Measurements from ENCODE around the gene NRXN3. TPM values are rescaled to one million over a fixed set of nuclear protein-coding genes. Genes with fewer than 3 reads are reported as not detected.

Gene NRXN3
- total RNA-seq, 1 donor from 2014 or later: 2.5 TPM

- no peak for DNase-seq
Observed at GRCh38 chr14:78243187-78243586, 73.0 kb downstream of the NRXN3 start.

GRCh38 chr14:78245238-78245637 is 75.1 kb downstream of the NRXN3 start:
- no peak for DNase-seq

- DNase-seq: peak; percentile 50
Observed at GRCh38 chr14:78248501-78249090, 78.4 kb downstream of the NRXN3 start.

DNA sequence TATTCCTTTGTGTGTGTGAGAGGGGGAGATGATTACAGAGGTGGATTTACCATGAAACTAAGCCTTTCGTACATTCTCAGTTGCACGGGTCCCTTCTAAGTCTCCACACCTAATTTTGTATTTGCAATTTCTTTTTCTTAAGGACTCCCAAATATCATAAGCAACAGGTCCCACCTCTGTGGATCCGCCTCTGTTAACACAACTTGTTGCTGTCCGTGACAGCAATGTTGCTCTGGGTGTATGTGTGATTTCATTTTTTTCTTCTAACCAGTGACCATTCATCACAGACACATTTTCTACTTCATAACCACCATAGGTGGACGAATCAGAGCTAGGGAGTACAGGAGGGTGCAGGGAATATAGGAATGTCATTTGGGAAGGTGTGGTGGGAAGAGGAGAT is 81.1 kb downstream of the NRXN3 start:
- DNase-seq: no peak

DNA sequence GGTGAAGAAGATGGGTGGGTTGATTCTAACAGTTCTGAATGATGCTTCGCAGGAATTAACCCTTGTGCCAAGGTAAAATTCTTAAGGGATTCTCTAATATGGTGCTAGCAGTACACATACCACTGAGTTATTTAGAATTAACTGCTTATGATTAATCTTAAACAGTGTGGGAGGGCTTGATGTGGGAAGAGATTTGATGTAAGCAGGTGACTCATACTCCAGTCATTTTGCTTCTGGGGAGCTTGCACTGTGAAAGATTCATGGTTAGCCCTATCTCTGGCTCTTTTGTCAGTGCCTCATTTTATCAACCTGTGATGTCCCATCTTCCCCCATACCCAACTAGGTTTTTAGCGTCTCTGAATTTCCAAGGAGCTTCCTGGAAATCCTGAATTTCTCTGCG is 83.8 kb downstream of the NRXN3 start:
- no peak for DNase-seq

- DNase-seq: no peak
Observed at GRCh38 chr14:78254911-78255461, 84.8 kb downstream of the NRXN3 start.

GRCh38 chr14:78259831-78260230 is 89.7 kb downstream of the NRXN3 start:
- no peak for DNase-seq

- no peak for DNase-seq
Observed at GRCh38 chr14:78278464-78279250, 108.5 kb downstream of the NRXN3 start.

DNA sequence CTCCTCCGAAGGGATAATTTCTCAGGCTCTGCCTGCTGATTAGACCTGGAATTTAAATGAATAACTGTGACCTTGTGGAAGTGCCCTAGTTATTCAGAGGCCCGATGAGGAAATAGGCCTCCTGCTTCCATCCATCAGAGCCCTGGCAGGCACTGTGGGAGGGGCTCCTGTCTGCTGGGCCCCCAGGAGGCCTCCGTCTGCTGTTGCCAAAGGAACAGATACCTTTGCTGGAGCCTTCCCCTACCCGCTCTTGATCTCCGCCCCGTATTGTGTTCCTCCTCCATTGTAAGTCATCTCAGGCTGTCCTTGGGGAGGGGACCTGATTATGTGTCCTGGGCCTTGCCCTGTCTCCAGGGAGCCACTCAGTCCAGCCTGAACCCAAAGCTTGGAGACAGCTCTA is 112.3 kb downstream of the NRXN3 start:
- no peak for DNase-seq

- DNase-seq: no peak
Observed at GRCh38 chr14:78286210-78286609, 116.0 kb downstream of the NRXN3 start.

DNA sequence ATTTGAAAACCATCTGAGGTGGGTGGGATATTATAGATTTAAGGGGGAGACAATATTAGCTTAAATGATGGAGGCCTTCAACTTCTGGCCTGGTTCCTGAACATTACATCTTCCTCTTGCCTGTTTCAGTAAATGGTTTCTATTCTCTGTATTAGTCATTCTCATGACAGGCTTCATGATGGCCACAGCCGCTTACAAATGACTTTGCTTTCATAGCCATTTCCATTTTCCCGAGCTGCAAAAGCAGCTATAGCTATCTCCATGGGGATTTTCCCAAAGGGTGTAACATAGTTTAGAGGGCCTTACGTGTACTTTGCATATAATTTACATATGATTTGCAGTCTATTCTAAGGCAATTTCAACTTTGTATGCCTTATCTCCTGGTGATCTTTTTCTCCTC is 121.8 kb downstream of the NRXN3 start:
- no peak for DNase-seq

- DNase-seq: no peak
Observed at GRCh38 chr14:78297858-78298257, 127.7 kb downstream of the NRXN3 start.

- DNase-seq: no peak
Observed at GRCh38 chr14:78298298-78298697, 128.1 kb downstream of the NRXN3 start.

DNA sequence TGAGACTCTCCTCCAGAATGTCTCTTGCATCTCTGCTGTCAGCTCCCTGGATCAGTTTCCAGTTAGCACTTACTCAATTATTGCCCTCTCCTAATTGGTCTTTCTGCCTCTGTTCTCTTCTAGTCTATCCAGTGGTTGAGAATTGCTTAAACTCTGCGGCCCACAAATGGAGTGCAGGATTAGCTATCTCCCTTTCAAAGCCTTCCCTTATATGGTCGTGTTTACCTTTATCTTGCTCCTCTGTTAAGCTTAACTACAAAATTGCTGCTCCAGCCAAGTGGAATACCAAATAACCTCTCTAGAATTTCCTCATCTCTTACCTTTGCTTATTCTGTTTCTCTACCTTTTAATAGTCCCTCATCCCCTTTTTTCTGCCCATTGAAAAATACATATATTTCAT is 132.7 kb downstream of the NRXN3 start:
- DNase-seq: no peak

DNA sequence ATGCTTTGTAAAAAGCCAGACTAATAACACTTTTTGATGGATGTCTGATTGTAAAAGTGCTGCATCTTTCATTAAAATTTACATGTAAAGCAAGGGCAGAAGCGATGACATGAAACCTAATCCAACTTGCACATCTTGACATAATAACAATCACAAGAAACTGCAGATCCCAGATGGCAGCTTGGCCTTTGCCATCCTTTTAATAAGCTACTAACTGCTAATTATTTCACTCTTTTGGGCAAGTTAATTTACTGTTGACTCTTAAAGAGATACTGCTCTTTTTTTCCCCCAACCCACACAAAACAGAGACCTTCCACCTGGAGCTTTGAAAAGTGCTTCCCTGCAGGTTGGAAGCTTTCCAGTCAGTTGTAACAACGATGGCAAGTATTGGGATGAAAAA is 137.5 kb downstream of the NRXN3 start:
- no peak for DNase-seq

DNA sequence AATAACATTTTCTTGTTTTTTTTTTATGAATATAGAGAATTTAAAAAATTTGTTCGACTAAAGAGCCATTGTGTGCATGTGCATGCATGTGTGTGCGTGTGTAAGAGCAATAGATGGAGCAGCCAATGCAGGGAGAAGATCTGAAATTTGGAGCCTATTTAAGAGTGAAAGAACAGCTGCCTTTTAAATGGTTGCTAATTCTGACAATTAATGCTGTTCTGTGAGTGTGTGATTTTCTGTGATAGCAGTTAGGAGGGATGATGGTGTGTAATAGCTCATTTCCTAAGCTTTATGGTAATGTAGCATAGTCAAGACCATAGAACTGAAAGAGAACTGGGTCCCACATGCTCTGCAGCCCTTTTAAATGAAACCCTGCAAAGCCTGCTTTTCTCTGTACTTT is 137.9 kb downstream of the NRXN3 start:
- DNase-seq: no peak

DNA sequence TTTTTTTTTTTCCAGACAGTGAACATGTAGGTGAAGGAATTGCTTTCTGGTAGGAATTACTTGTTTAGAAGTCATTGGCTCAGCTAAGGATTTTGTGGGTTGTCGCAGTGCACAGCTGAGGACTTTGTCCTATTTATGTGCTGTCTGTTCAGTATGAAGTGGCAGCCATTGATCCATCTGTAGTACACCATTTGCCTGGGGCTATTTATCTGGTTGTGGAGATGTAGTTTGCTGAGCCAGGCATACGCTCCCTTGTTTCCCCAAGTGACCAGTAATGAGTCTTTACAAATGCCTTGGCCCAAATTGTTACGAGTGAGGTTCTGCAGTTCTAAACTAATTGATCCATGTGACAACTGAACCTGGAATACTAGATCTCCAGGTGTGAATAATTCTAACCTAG is 140.1 kb downstream of the NRXN3 start:
- DNase-seq: no peak

GRCh38 chr14:78313499-78313898 is 143.3 kb downstream of the NRXN3 start:
- DNase-seq: no peak

GRCh38 chr14:78314484-78314883 is 144.3 kb downstream of the NRXN3 start:
- no peak for DNase-seq

- no peak for DNase-seq
Observed at GRCh38 chr14:78316052-78316451, 145.9 kb downstream of the NRXN3 start.

- no peak for DNase-seq
Observed at GRCh38 chr14:78316786-78317185, 146.6 kb downstream of the NRXN3 start.

GRCh38 chr14:78319406-78319805 is 149.2 kb downstream of the NRXN3 start:
- DNase-seq: no peak

DNA sequence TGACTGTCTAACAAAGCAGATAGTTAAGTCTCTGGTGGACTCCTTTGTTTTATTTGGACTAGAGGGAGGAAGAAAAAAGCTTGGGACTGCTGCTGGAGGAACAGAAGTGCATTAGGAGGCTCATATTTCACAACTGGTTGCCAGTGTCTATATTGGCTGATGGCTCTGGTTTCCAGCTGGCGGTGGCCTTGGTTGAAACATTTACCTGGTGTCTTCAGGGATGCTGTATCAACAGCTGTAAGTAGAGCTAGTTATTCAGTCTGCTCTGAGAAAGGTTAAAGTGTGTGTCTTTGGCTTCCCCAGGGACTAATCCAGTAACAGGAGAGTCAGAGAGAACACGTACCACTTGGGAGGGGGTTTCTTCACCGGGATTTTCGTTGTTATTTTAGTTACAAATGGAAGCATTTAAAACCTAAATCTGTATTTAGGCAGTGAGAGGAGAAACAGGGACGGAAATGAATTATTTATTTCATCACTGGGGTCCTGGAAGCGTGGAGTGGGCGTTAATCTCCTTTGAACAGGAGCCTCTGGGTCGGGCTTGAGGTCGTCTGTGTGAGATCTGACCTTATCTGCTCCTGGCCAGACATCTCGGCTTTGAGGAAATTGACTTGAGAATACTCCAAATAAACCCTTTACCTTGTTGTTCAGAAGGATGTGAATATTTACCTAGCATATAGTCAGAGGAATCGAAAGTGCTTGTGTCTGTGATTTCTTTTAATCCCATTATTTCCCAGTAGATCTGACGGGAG is 149.9 kb downstream of the NRXN3 start:
- DNase-seq: no peak
